GM23338 (cell line): ENCODE data around the gene EFCAB8. TPM values are rescaled to one million over a fixed set of nuclear protein-coding genes. Genes with fewer than 3 reads are reported as not detected.

Source experiments
- ATAC-seq: fragments of 200-7000 bp; cut with Tn5 transposase; 3 replicates; pipeline ENCODE4 v1.9.1; 2020
- DNase-seq: peaks from one replicate; pipeline ENCODE4 v3.0.0-alpha.2; 2015; ENCODE audit warnings: low spot score
- H2AFZ ChIP-seq: fragments of 200-600 bp; sonication (generic); 2 replicates; pipeline ENCODE4 v1.8.0; 2016; ENCODE audit warnings: antibody characterized with exemption, mild to moderate bottlenecking, moderate library complexity
- H3F3A ChIP-seq: fragments of 200-600 bp; sonication (generic); replicated peaks from 2 replicates; pipeline ENCODE4 v1.8.0; 2017; ENCODE audit warnings: antibody characterized with exemption, mixed run types, low read depth
- H3K27ac ChIP-seq: fragments of 200-600 bp; sonication (generic); 2 replicates; pipeline ENCODE4 v1.6.1; 2016; ENCODE audit warnings: low read depth
- H3K27me3 ChIP-seq: fragments of 200-600 bp; sonication (generic); 2 replicates; pipeline ENCODE4 v1.8.0; 2016; ENCODE audit warnings: mild to moderate bottlenecking, mixed run types, moderate library complexity; ENCODE audit not compliant: insufficient read depth
- H3K36me3 ChIP-seq: fragments of 200-600 bp; sonication (generic); 2 replicates; pipeline ENCODE4 v1.8.0; 2016; ENCODE audit warnings: mild to moderate bottlenecking; ENCODE audit not compliant: insufficient read depth
- H3K4me1 ChIP-seq: fragments of 200-600 bp; sonication (generic); 2 replicates; pipeline ENCODE4 v1.8.0; 2016; ENCODE audit warnings: mild to moderate bottlenecking, moderate library complexity; ENCODE audit not compliant: insufficient read depth
- H3K4me2 ChIP-seq: fragments of 200-600 bp; sonication (generic); 2 replicates; pipeline ENCODE4 v1.7.1; 2017; ENCODE audit warnings: mixed run types
- H3K4me3 ChIP-seq: fragments of 200-600 bp; sonication (generic); 2 replicates; pipeline ENCODE4 v1.6.1; 2016; ENCODE audit warnings: mixed run types
- H3K79me2 ChIP-seq: fragments of 200-600 bp; sonication (generic); replicated peaks from 2 replicates; pipeline ENCODE4 v1.8.0; 2017; ENCODE audit warnings: mild to moderate bottlenecking; ENCODE audit not compliant: insufficient read depth
- H3K9me2 ChIP-seq: fragments of 200-600 bp; sonication (generic); 2 replicates; pipeline ENCODE4 v1.8.0; 2017; ENCODE audit not compliant: insufficient read depth
- H4K20me1 ChIP-seq: fragments of 200-600 bp; sonication (generic); replicated peaks from 2 replicates; pipeline ENCODE4 v1.8.0; 2017; ENCODE audit warnings: mild to moderate bottlenecking; ENCODE audit not compliant: insufficient read depth
- H3K27ac Mint-ChIP-seq: 2 replicates; pipeline ENCODE4 v1.8.0; 2020; ENCODE audit warnings: inconsistent platforms, mild to moderate bottlenecking, moderate library complexity, mixed read lengths
- H3K27me3 Mint-ChIP-seq: 3 replicates; pipeline ENCODE4 v1.8.0; 2022; ENCODE audit warnings: low read depth, mild to moderate bottlenecking, moderate library complexity, mixed read lengths, inconsistent platforms; ENCODE audit not compliant: insufficient read depth, poor library complexity
- H3K36me3 Mint-ChIP-seq: 3 replicates; pipeline ENCODE4 v1.8.0; 2021; ENCODE audit warnings: low read depth, mild to moderate bottlenecking, inconsistent platforms, moderate library complexity, mixed read lengths
- H3K4me1 Mint-ChIP-seq: 3 replicates; pipeline ENCODE4 v1.8.0; 2020; ENCODE audit warnings: mild to moderate bottlenecking, inconsistent platforms, mixed read lengths
- H3K4me3 Mint-ChIP-seq: 3 replicates; pipeline ENCODE4 v1.8.0; 2021; ENCODE audit warnings: moderate library complexity, mild to moderate bottlenecking, inconsistent platforms, mixed read lengths
- H3K9me3 Mint-ChIP-seq: 3 replicates; pipeline ENCODE4 v1.8.0; 2020; ENCODE audit warnings: moderate library complexity, mild to moderate bottlenecking, inconsistent platforms, mixed read lengths
- CREB1 ChIP-seq: fragments of 250-450 bp; sonication (Bioruptor Pico); IDR thresholded peaks from 2 replicates; pipeline ENCODE4 v1.5.0; 2020; ENCODE audit warnings: low read depth, mild to moderate bottlenecking, moderate library complexity
- CTCF ChIP-seq, 2 experiments: fragments of 200-600 bp in 1 of 2; sonication (generic) in 1 of 2; conservative IDR thresholded peaks; 2 replicates each; pipeline versions ENCODE4 v1.5.1 to v1.6.1; 2016 to 2017; ENCODE audit warnings: antibody characterized with exemption in 2 of 2, low read depth in 2 of 2, mild to moderate bottlenecking in 2 of 2, moderate library complexity in 1 of 2
- ETS1 ChIP-seq: IDR thresholded peaks from 2 replicates; pipeline ENCODE4 v1.6.1; 2016; ENCODE audit warnings: antibody characterized with exemption
- EZH2 ChIP-seq: fragments of 200-600 bp; sonication (generic); IDR thresholded peaks from one replicate; pipeline ENCODE4 v1.8.0; 2017; ENCODE audit warnings: antibody characterized with exemption, mild to moderate bottlenecking, low read depth; ENCODE audit not compliant: unreplicated experiment
- EZH2phosphoT487 ChIP-seq: fragments of 200-600 bp; sonication (generic); IDR thresholded peaks from one replicate; pipeline ENCODE4 v1.8.1; 2018; ENCODE audit warnings: antibody characterized with exemption; ENCODE audit not compliant: unreplicated experiment
- JUNB ChIP-seq: IDR thresholded peaks from one replicate; pipeline ENCODE4 v1.6.1; 2016; ENCODE audit warnings: antibody characterized with exemption; ENCODE audit not compliant: unreplicated experiment
- NANOG ChIP-seq: IDR thresholded peaks from 2 replicates; pipeline ENCODE4 v1.6.1; 2016; ENCODE audit warnings: antibody characterized with exemption, borderline replicate concordance
- POLR2AphosphoS5 ChIP-seq: IDR thresholded peaks from 2 replicates; pipeline ENCODE4 v1.6.1; 2016; ENCODE audit warnings: antibody characterized with exemption, low read depth
- REST ChIP-seq: IDR thresholded peaks from one replicate; pipeline ENCODE4 v1.6.1; 2018; ENCODE audit warnings: antibody characterized with exemption; ENCODE audit not compliant: unreplicated experiment
- STAT1 ChIP-seq: IDR thresholded peaks from one replicate; pipeline ENCODE4 v1.6.1; 2016; ENCODE audit warnings: antibody characterized with exemption; ENCODE audit not compliant: unreplicated experiment
- ZNF114 ChIP-seq: fragments of 250-450 bp; sonication (Bioruptor Pico); IDR thresholded peaks from 2 replicates; pipeline ENCODE4 v1.5.0; 2020; ENCODE audit warnings: mild to moderate bottlenecking, moderate library complexity
- ZNF331 ChIP-seq: fragments of 250-450 bp; sonication (Bioruptor Pico); IDR thresholded peaks from 2 replicates; pipeline ENCODE4 v1.5.0; 2020; ENCODE audit warnings: low read depth, mild to moderate bottlenecking, moderate library complexity
- ZNF462 ChIP-seq: fragments of 250-450 bp; sonication (Bioruptor Pico); IDR thresholded peaks from 2 replicates; pipeline ENCODE4 v1.5.0; 2020; ENCODE audit warnings: mild to moderate bottlenecking, moderate library complexity
- polyA plus RNA-seq: library from polyadenylated mRNA; unstranded; fragments of >200 nt; fragmentation: Nextera tagmentation; extraction: Ambion mirVana; gene quantifications from 2 replicates; pipeline ENCODE4 v1.2.1, GENCODE V29; 2016
- total RNA-seq: library from RNA; depleted of rRNA; stranded (reverse); fragments of >200 nt; shearing (Covaris generic); gene quantifications from 2 replicates; pipeline ENCODE4 v1.2.3, GENCODE V29; 2014

Gene EFCAB8
- total and polyA plus RNA-seq, 2 experiments from 2014 or later = 0.35 TPM; not detected in 1

GRCh38 chr20:32906871-32907495 is 48.3 kb downstream of the EFCAB8 start:
- no peaks in the 10 kb centered on the region for H3K36me3 ChIP-seq
- no peak overlapping the region for H3K27ac ChIP-seq
- H3F3A ChIP-seq = no peaks in the 10 kb centered on the region
- H3K9me3 Mint-ChIP-seq = no peaks in the 10 kb centered on the region
- no peak overlapping the region for H3K27ac Mint-ChIP-seq
- no peaks in the 10 kb centered on the region for H4K20me1 ChIP-seq
- no peaks in the 10 kb centered on the region for H3K4me1 Mint-ChIP-seq
- no peak for DNase-seq
- no peak for ATAC-seq
- no peak overlapping the region for H3K4me2 ChIP-seq
- H3K9me2 ChIP-seq = no peaks in the 10 kb centered on the region
- peaks cover 9% of the 10 kb centered on the region for H3K27me3 Mint-ChIP-seq
- no peak overlapping the region for H3K4me3 ChIP-seq
- no peak overlapping the region for H2AFZ ChIP-seq
- H3K36me3 Mint-ChIP-seq = no peaks in the 10 kb centered on the region; the same call in 2 of the 3 replicates
- no peaks in the 10 kb centered on the region for H3K4me1 ChIP-seq
- TF ChIP-seq ETS1 (no peak), EZH2phosphoT487 (no peak), JUNB (no peak), POLR2AphosphoS5 (no peak), ZNF114 (no peak), ZNF462 (CRISPR knock-in tag) (no peak), CREB1 (no peak), ZNF331 (CRISPR knock-in tag) (no peak), CTCF (conservative IDR thresholded peaks at IDR 0.05; ENCODE audit: low read depth in 2 of 2) (no peak), EZH2 (no peak), REST (no peak), NANOG (no peak), STAT1 (no peak)
- H3K79me2 ChIP-seq = no peaks in the 10 kb centered on the region
- no peaks in the 10 kb centered on the region for H3K27me3 ChIP-seq
- no peak overlapping the region for H3K4me3 Mint-ChIP-seq
